Panc1 (cell line): ENCODE data around the gene PDS5A.

Experiments used
- TF ChIP-seq, protein P1 (sequence below): fragments of 450-650 bp; IDR thresholded peaks from 2 replicates; pipeline ENCODE4 v1.5.1; 2017; ENCODE audit warnings: mild to moderate bottlenecking
- TF ChIP-seq, protein P2 (sequence below), 2 experiments: IDR thresholded peaks; 2 replicates each; pipeline ENCODE4 v1.6.1; 2011 to 2012; ENCODE audit warnings: low read depth in 2 of 2, control low read depth in 1 of 2, low read length in 1 of 2, mild to moderate bottlenecking in 1 of 2, moderate library complexity in 1 of 2; ENCODE audit not compliant: insufficient read depth in 1 of 2

DNA sequence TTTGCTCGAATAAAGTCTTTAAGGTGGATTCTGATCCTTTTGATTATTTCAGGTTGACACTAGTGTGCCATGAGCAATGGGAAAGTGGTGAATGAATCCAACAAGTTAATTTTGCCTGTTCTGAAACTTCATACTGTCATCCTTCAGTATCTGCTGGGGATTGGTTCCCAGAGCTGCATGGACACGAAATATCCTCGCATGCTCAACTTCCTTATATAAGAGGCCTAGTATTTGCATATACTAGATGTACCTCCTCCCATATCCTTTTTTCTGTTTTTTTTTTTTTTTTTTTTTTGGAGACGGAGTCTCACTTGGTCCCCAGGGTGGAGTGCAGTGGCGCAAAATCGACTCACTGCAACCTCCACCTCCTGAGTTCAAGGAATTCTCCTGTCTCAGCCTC is 23.0 kb upstream of the PDS5A start:
- TF ChIP-seq, protein P1, sequence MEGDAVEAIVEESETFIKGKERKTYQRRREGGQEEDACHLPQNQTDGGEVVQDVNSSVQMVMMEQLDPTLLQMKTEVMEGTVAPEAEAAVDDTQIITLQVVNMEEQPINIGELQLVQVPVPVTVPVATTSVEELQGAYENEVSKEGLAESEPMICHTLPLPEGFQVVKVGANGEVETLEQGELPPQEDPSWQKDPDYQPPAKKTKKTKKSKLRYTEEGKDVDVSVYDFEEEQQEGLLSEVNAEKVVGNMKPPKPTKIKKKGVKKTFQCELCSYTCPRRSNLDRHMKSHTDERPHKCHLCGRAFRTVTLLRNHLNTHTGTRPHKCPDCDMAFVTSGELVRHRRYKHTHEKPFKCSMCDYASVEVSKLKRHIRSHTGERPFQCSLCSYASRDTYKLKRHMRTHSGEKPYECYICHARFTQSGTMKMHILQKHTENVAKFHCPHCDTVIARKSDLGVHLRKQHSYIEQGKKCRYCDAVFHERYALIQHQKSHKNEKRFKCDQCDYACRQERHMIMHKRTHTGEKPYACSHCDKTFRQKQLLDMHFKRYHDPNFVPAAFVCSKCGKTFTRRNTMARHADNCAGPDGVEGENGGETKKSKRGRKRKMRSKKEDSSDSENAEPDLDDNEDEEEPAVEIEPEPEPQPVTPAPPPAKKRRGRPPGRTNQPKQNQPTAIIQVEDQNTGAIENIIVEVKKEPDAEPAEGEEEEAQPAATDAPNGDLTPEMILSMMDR: no peak
- TF ChIP-seq, protein P2, sequence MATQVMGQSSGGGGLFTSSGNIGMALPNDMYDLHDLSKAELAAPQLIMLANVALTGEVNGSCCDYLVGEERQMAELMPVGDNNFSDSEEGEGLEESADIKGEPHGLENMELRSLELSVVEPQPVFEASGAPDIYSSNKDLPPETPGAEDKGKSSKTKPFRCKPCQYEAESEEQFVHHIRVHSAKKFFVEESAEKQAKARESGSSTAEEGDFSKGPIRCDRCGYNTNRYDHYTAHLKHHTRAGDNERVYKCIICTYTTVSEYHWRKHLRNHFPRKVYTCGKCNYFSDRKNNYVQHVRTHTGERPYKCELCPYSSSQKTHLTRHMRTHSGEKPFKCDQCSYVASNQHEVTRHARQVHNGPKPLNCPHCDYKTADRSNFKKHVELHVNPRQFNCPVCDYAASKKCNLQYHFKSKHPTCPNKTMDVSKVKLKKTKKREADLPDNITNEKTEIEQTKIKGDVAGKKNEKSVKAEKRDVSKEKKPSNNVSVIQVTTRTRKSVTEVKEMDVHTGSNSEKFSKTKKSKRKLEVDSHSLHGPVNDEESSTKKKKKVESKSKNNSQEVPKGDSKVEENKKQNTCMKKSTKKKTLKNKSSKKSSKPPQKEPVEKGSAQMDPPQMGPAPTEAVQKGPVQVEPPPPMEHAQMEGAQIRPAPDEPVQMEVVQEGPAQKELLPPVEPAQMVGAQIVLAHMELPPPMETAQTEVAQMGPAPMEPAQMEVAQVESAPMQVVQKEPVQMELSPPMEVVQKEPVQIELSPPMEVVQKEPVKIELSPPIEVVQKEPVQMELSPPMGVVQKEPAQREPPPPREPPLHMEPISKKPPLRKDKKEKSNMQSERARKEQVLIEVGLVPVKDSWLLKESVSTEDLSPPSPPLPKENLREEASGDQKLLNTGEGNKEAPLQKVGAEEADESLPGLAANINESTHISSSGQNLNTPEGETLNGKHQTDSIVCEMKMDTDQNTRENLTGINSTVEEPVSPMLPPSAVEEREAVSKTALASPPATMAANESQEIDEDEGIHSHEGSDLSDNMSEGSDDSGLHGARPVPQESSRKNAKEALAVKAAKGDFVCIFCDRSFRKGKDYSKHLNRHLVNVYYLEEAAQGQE (IDR thresholded peaks at IDR 0.05; ENCODE audit: insufficient read depth in 1 of 2, low read depth in 2 of 2, low read length in 1 of 2): no peak
